A172 (cell line): ENCODE measurements around the gene CARD11. TPM values are rescaled to one million over a fixed set of nuclear protein-coding genes. Genes with fewer than 3 reads are reported as not detected.

Experiments used
- DNase-seq: peaks from one replicate; pipeline ENCODE4 v3.0.0-alpha.2; 2015; ENCODE audit warnings: low spot score
- total RNA-seq: library from RNA; depleted of rRNA; stranded (reverse); fragments of >200 nt; shearing (Covaris generic); gene quantifications from 2 replicates; pipeline ENCODE4 v1.2.3, GENCODE V29; 2014

CARD11 gene
- total RNA-seq, 1 experiment from 2014 or later, result 23.0 TPM

DNA sequence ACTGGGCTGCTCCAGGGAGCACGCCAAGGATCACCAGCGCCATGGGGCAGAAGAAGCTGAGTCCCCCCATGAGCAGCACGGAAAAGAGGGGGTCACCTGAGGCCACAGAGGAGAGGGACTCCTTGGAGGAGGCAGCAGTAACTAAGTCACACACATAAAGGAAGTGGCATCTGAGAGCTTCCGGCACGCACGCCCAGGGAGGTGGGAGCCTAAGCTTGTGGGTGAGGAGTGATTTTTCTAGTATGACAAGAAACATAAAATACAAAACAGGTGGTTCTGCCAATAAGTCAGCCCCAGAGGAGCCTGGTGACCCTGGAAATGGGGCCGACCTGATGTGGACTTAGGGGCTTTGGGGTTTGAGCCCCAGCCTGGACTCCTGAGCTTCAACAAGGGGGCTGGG is 60.8 kb downstream of the CARD11 start:
- DNase-seq, result no peak

DNA sequence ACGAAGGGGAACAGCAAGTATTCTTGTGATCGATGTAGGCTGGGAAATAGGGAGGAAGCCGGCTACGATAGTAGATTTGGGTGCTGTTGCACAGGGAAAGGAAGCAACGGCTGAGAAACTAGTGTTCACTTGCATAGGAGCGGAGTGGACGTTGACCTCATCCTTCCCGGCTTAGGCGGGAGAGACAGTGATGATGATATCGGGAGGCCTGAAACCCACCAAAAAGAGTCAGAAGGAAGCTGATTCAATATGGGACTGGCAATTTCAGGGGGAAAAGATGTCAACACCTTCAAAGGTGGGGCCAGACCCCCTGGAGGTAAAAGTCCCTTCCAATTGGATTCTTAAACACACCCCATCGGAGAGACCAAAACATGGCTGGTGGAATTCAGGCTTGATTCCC is 61.3 kb downstream of the CARD11 start:
- DNase-seq, result no peak

GRCh38 chr7:2981103-2981480 is 62.6 kb downstream of the CARD11 start:
- no peak for DNase-seq

GRCh38 chr7:2980401-2981102 is 63.1 kb downstream of the CARD11 start:
- DNase-seq, result no peak

- DNase-seq, result no peak
Measured at GRCh38 chr7:2979951-2980350, 63.7 kb downstream of the CARD11 start.

GRCh38 chr7:2979201-2979631 is 64.5 kb downstream of the CARD11 start:
- no peak for DNase-seq

- DNase-seq, result no peak
Measured at GRCh38 chr7:2978408-2978807, 65.3 kb downstream of the CARD11 start.

GRCh38 chr7:2975821-2976371 is 67.8 kb downstream of the CARD11 start:
- DNase-seq, result no peak

GRCh38 chr7:2974093-2974819 is 69.4 kb downstream of the CARD11 start:
- no peak for DNase-seq

DNA sequence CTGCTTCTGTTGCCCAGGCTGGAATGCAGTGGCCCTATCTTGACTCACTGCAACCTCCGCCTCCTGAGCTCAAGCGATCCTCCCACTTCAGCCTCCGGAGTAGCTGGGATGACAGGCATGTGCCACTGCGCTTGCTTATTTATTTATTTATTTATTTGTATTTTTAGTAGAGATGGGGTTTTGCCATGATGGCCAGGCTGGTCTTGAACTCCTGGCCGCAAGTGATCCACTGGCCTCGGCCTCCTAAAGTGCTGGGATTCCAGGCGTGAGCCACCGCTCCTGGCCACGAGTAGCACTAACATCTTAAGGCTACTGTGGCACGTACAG is 70.9 kb downstream of the CARD11 start:
- DNase-seq, result no peak

DNA sequence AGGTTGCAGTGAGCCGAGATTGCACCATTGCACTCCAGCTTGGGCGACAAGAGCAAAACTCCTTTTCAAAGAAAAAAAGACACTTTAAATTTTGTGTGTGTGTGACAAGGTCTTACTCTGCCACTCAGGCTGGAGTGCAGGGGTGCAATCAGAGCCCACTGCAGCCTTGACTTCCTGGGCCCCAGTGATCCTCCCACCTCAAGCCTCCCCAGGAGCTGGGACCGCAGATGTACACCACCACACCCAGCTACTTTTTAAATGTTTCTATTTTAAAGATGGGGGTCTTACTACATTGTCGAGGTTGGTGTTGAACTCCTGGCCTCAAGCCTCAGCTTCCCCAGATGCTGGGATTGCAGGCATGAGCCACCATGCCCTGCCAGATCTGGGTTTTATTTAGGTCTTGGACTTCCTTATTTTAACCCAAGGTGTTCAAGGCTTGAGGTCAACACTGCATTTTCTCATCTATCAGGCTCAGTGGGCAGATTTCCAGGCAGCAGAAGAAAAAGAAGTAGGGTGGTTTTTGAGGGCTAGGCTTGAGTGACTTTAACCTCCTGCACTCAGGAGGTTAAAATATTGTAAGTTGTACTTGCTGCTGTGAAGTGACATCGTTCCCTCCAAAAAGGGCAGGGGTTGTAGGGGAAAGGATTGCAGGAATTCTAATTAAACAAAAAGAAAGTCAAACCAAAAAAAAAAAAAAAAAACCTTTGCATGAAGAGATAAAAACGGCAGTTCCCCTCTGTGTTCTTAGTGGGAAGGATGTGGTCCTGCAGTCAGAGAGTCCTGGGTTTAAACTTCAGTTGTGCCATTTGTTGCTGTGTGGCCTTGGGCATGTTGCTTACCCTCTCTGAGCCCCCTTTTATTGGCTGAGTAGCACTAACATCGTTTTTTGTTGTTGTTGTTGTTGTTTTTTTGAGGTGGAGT is 71.5 kb downstream of the CARD11 start:
- no peak for DNase-seq

DNA sequence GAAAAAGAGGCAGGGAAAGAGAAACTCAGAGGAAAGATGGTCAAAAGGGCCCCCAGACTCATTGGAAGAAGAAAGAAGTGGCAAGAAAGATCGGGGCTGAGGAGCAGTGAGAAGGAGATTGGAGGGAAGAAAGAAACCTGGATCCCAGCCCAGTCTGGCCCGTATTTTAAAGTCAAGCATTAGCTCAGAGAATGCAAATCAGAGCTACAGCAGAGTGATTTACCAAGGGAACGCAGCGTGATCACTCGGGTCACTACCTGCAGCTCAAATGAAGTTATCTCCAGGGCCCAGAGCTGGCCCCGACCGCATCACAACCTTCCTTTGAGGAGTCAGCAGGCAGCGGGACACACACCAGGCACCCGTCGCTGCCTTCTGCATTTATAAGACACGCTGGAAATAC is 72.8 kb downstream of the CARD11 start:
- no peak for DNase-seq

GRCh38 chr7:2970307-2970664 is 73.4 kb downstream of the CARD11 start:
- DNase-seq, result no peak

GRCh38 chr7:2969398-2970306 is 74.0 kb downstream of the CARD11 start:
- DNase-seq, result no peak

DNA sequence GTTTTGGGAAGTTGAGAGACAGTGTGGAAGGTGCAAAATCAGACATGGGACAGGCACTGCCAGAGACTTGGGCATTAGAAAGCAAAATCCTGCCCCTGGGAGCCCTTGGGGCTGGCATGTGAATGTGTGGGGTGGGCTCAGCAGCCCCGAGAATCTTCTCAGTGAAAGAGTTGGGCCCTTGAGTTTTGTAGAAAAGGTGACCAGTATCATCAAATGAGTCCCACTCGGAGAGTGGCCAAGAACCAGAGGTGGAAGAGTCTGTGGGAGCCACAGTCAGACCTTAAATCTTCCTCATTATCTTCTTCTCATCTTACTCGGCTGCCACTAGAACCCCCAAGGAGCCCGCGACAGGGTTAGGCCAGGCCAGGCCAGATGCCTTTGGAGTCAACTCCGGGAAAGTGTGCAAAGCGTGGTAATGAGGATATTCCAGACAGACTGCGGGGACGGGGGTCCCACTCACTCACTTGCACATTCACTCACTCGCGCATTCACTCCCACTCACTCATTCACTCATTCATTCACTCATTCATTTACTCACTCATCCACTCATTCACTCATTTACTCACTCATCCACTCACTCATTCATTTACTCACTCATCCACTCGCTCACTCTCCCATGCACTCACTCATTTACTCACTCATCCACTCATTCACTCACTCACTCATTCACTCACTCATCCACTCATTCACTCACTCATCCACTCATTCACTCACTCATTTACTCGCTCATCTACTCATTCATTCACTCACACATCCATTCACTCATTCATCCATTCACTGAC is 74.9 kb downstream of the CARD11 start:
- DNase-seq, result no peak

- no peak for DNase-seq
Measured at GRCh38 chr7:2968176-2968575, 75.5 kb downstream of the CARD11 start.

DNA sequence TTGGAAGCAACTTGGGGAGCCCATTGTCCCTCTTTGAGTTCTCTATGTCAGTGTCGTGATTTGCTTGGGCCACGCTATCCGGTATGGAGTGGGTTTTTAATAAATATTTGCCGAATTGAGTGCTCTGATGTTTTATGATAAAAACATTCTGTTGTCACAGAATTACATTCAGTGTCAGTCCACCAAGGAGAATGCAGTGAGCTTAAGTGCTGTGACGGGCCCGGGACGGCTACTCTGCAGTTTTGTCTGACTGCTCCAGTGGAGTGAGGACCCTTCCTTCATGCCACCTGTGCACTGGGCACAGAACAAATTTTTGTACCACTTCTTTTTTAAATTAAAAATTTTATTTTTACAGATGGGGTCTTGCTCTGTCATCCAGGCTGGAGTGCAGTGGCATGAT is 76.0 kb downstream of the CARD11 start:
- no peak for DNase-seq

- DNase-seq, result no peak
Measured at GRCh38 chr7:2967253-2967652, 76.4 kb downstream of the CARD11 start.

DNA sequence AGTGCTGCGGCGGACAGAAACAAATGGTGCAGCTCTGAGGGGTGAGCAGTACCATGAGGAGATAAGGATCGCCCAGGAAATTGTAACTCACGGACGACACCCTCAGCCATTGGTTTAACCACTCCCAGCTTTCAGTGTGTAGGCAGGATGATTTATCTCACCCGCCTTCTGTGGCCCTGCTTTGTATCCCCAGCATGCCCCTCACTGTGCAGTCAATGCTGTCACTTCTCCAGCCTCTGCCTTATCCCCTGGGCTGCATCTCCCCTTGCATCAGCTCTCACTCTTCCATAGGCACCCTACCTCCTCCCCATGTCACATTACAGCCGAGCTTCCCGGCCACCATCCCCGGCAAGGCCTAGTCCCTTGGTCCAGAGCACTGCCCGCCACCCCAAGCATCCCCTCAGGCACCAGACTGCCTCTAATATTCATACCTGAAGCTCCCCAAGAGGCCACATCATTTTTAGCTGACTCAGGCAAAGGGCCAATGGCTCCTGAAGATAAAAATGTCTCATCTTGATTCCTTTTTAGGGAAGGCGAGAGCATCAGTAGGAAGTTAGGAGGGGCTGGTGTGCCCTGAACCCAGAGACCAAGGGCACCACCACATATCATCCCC is 77.1 kb downstream of the CARD11 start:
- DNase-seq, result no peak

- no peak for DNase-seq
Measured at GRCh38 chr7:2965745-2966270, 77.9 kb downstream of the CARD11 start.
